ENCODE measurements around the gene UBE2D2.
"Not testable (repeated sequence)": the region's sequence is repeated elsewhere in the genome, so short reads cannot be mapped to it uniquely, and the experiment has no call there.

Gene UBE2D2

DNA sequence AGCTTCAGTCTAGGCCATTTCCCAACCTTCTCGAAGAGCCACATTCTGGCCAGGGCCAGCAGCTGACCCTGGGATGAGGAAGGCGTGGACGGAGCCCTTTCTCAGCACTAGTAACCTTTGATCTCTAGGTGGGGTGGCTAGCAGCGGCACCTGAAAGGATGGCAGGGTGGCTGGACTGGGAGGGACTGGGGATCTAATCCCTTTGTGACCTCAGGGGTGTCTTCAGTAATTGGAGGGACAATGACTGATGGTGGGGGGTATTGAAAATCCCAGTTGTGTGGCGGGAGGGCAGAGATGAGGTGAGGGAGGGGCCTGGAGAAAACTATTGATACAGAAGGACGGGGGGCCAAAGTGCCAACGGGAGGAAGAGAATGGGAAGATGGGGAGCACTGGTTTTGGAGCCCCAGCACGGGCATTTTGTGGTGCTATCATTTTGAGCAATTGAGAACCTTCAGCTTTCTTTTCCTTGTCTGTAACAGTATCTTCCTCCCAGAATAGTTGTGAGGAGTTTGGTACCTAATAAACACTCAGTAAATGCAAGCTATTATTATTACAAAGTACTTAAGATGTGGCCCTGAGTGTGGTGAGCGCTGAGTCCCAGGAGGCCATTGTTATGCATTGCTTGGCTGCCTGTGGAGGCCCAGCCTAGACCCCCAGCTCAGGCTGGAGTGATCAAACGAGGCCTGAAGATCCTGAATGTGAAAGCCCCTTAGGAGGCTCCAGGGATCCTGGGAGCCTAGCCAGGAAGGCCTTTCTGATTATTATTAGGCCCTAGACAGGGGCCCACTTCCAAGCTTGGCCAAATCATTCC lies 37.3 kb upstream of the UBE2D2 start:
- H3K27ac ChIP-seq, result no peak overlapping the region
- TF ChIP-seq, protein P1, sequence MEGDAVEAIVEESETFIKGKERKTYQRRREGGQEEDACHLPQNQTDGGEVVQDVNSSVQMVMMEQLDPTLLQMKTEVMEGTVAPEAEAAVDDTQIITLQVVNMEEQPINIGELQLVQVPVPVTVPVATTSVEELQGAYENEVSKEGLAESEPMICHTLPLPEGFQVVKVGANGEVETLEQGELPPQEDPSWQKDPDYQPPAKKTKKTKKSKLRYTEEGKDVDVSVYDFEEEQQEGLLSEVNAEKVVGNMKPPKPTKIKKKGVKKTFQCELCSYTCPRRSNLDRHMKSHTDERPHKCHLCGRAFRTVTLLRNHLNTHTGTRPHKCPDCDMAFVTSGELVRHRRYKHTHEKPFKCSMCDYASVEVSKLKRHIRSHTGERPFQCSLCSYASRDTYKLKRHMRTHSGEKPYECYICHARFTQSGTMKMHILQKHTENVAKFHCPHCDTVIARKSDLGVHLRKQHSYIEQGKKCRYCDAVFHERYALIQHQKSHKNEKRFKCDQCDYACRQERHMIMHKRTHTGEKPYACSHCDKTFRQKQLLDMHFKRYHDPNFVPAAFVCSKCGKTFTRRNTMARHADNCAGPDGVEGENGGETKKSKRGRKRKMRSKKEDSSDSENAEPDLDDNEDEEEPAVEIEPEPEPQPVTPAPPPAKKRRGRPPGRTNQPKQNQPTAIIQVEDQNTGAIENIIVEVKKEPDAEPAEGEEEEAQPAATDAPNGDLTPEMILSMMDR (IDR thresholded peaks at IDR 0.05), result no peak
- TF ChIP-seq ZFX (IDR thresholded peaks at IDR 0.05; ENCODE audit: borderline replicate concordance), result no peak

DNA sequence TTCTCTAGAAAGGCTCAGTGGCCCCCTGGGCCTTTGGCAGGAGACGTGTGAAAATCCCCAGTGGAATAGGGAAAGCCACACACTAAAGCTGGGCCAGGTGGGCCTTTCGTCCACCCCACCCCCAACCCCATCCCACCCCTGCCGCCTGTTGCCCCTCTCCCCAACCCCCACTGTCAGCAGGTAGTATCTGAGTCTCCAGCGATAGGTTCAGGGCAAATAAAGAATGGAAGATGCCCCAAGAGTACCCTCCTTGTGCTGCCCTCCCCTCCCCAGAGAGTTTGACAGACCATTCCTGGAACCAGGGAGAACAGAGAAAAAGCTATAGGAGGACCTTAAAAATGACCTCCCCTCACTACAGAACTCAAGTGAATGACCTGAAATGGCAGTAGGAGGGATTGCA lies 36.7 kb upstream of the UBE2D2 start:
- no peak overlapping the region for H3K27ac ChIP-seq
- no peak for TF ChIP-seq ZFX (IDR thresholded peaks at IDR 0.05; ENCODE audit: borderline replicate concordance)
- TF ChIP-seq, protein P1 (IDR thresholded peaks at IDR 0.05), result no peak

DNA sequence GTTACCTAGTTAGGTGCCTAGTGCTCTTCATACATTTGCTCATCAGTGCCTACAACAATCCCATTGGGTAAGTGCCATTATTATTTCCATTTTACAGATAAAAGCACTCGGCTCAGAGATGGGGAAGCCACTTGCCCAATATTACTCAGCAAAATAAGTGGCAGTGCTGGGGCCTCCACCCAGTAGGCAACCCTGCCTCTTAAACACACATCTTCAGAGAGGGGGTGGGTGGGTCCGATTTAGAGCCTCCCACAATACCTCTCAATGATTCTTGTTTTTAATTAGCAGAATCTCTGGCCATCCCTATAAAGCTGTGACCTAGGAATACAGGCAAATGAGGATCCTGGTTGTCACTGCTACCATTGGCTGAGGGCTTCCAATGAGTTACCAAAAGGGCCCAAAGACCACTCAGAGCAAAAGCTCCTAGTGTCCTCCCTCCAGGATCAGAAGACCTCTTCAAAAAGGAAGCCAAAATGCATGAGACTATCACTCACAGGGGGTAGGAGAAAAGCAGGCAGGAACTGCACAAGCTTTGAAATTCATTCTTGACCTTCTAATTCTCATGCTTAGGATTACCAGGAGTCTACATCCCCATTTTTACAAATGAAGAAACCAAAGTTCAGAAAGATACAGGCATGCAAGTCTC lies 36.1 kb upstream of the UBE2D2 start:
- H3K27ac ChIP-seq, result no peak overlapping the region
- TF ChIP-seq, protein P1 (IDR thresholded peaks at IDR 0.05), result no peak
- TF ChIP-seq ZFX (IDR thresholded peaks at IDR 0.05; ENCODE audit: borderline replicate concordance), result no peak

DNA sequence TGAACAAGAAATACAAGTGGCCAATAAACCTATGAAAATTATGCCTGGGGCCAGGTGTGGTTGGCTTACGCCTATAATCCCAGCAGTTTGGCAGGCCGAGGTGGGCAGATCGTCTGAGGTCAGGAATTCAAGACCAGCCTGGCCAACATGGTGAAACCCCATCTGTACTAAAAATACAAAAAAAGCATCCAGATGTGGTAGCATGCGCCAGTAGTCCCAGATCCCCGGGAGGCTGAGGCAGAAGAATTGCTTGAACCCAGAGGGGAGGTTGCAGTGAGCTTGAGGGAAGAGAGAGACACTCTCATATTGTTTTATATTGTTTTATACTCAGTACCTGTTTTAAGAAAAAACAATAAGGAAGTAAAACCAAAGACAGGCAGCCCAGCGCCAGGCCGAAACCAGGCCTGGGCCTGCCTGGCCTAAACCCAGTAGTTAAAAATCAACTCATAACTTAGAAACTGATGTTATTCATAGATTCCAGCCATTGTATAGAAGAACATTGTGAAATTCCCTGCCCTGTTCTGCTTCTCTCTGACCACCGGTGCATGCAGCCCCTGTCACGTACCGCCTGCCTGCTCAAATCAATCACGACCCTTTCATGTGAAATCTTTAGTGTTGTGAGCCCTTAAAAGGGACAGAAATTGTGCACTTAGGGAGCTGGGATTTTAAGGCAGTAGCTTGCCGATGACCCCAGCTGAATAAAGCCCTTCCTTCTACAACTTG lies 35.4 kb upstream of the UBE2D2 start:
- not testable (repeated sequence) for H3K27ac ChIP-seq

DNA sequence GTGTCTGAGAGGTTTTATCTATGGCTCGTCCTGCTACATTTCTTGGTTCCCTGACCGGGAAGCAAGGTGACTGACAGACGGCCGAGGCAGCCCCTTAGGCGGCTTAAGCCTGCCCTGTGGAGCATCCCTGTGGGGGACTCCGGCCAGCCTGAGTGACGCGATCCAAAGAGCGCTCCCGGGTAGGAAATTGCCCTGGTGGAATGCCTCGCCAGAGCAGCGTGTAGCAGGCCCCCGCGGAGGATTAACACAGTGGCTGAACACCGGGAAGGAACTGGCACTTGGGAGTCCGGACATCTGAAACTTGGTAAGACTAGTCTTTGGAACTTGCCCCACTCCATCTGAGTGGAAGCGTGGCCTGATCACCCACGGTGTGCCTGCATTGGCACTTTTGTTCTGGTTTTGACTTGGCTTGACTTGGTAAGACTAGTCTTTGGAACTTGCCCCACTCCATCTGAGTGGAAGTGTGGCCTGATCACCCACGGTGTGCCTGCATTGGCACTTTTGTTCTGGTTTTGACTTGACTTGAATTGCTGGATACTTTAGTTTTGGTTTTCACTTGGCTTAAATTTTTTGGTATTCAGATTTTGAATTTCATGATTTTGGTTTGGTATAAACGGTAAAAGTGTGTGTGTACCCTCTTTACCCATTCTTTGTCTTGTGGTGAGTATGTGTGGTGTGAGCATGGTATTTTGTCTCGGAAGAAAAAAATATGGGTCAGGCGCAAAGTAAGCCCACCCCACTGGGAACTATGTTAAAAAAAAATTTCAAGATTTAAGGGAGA lies 34.6 kb upstream of the UBE2D2 start:
- not testable (repeated sequence) for H3K27ac ChIP-seq

DNA sequence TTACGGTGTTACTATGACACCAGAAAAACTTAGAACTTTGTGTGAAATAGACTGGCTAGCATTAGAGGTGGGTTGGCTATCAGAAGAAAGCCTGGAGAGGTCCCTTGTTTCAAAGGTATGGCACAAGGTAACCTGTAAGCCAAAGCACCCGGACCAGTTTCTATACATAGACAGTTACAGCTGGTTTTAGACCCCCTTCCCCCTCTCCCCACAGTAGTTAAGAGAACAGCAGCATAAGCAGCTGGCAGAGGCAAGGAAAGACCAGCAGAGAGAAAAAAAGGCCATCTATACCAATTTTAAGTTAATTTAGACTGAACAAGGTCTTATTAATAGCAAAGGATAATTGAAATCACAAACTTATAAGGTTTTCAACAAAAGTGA lies 34.1 kb upstream of the UBE2D2 start:
- not testable (repeated sequence) for H3K27ac ChIP-seq

DNA sequence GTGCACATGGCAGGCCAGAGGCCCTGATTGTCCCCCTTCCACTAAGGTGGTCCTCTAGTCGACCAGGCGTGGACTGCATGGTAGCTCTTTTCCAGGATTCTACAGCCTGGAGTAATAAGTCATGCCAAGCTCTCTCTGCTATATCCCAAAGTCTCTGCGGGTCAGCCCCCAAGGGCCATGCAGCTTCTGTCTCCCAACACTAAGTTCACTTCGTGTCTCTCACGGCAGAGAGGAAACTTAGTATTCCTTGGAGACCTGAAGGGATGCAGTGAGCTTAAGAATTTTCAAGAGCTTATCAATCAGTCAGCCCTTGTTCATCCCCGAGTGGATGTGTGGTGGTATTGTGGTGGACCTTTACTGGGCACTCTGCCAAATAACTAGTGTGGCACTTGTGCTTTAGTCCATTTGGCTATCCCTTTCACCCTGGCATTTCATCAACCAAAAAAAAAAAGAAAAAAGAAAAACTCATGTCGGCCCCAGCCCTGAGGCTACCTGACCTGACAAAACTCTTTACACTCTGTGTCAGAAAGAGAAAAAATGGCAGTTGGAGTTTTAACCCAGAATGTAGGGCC lies 33.2 kb upstream of the UBE2D2 start:
- not testable (repeated sequence) for H3K27ac ChIP-seq

DNA sequence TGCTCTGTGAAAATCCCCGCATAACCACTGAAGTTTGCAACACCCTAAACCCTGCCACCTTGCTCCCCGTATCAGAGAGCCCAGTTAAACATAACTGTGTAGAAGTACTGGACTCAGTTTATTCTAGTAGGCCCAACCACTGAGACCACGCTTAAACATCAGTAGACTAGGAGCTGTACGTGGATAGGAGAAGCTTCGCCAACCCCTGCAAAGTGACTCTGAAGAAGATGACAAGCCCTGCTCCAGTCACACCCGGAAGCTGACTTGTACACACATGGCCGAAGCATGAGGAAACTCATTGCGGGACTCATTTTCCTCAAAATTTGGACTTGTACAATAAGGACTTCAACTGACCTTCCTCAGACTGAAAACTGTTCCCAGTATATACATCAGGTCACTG lies 32.4 kb upstream of the UBE2D2 start:
- not testable (repeated sequence) for H3K27ac ChIP-seq

DNA sequence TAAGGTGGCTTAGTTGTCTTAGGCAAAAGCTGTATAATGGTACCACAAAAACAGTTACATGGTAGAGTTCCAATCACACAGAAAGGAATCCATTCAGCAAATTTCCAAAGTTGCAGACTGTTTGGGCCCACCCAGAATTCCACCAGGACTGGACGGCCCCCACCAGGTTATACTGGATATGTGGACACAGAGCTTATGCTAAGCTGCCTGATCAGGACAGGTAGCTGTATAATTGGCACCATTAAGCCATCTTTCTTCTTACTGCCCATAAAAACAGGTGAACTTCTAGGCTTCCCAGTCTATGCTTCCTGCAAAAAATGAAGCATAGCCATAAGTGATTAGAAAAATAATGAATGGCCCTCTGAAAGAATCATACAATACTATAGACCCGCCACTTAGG lies 31.1 kb upstream of the UBE2D2 start:
- not testable (repeated sequence) for H3K27ac ChIP-seq

DNA sequence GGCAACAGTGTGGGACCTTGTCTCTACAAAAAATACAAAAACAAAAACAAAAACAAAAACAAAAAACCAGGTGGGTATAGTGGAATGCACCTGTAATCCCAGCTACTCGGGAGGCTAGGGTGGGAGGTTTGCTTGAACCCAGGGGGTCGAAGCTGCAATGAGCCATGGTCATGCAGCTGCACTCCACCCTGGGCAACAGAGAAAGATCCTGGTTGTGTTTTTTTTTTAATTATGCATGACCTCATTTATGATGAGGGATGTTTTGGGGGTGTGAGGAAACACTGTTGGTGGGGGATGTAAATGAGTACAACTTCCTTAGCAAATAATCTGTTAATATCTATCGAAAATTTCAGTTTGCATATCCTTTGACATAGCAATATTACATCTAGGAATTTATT lies 29.4 kb upstream of the UBE2D2 start:
- no peak overlapping the region for H3K27ac ChIP-seq
- TF ChIP-seq ZFX (IDR thresholded peaks at IDR 0.05; ENCODE audit: borderline replicate concordance), result no peak
- TF ChIP-seq, protein P1 (IDR thresholded peaks at IDR 0.05), result no peak
